ENCODE data around the gene CSMD2.

DNA sequence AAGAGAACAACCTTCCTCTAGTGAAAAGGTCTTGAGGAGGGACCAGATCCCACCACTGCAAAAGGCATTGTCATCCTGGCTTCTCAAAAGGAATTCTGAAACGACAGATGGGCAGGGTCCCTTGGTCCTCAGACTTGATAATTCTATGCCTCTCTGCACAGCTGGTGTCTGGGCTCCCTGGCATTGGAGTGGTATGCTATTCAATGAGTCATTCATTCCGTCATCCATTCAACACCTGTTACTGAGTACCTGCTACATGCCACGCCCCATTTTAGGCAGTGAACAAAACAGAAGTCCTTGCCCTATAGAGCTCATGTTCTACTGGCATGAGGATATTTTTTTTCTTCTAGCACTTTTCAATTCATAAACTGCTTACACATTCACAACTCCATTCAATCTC is 347.0 kb downstream of the CSMD2 start:
- TF ChIP-seq, protein P1, sequence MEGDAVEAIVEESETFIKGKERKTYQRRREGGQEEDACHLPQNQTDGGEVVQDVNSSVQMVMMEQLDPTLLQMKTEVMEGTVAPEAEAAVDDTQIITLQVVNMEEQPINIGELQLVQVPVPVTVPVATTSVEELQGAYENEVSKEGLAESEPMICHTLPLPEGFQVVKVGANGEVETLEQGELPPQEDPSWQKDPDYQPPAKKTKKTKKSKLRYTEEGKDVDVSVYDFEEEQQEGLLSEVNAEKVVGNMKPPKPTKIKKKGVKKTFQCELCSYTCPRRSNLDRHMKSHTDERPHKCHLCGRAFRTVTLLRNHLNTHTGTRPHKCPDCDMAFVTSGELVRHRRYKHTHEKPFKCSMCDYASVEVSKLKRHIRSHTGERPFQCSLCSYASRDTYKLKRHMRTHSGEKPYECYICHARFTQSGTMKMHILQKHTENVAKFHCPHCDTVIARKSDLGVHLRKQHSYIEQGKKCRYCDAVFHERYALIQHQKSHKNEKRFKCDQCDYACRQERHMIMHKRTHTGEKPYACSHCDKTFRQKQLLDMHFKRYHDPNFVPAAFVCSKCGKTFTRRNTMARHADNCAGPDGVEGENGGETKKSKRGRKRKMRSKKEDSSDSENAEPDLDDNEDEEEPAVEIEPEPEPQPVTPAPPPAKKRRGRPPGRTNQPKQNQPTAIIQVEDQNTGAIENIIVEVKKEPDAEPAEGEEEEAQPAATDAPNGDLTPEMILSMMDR (IDR thresholded peaks at IDR 0.05; ENCODE audit: control extremely low read depth in 1 of 3, insufficient read depth in 1 of 3, low read depth in 1 of 3, low read length in 3 of 3): no peak
- no peak for TF ChIP-seq TCF12 (IDR thresholded peaks at IDR 0.05; ENCODE audit: low read depth, low read length)
- no peak for TF ChIP-seq EZH2 (IDR thresholded peaks at IDR 0.05; ENCODE audit: low read depth, low read length, severe bottlenecking)
- TF ChIP-seq POLR2A (IDR thresholded peaks at IDR 0.05; ENCODE audit: control extremely low read depth in 1 of 2, low read depth in 2 of 2, low read length in 2 of 2): no peak
- TF ChIP-seq FOSL1 (IDR thresholded peaks at IDR 0.05; ENCODE audit: insufficient read depth, low read depth, low read length): no peak
- TF ChIP-seq CREB1 (IDR thresholded peaks at IDR 0.05): no peak
- TF ChIP-seq CEBPB (IDR thresholded peaks at IDR 0.05; ENCODE audit: low read depth, low read length): no peak
- no peak for TF ChIP-seq POLR2AphosphoS5 (IDR thresholded peaks at IDR 0.05; ENCODE audit: low read depth, low read length)
- TF ChIP-seq EP300 (IDR thresholded peaks at IDR 0.05; ENCODE audit: borderline replicate concordance in 1 of 2, low read depth in 2 of 2, low read length in 2 of 2): no peak
- TF ChIP-seq TBP (IDR thresholded peaks at IDR 0.05; ENCODE audit: low read depth, low read length): no peak
- TF ChIP-seq CHD1 (IDR thresholded peaks at IDR 0.05; ENCODE audit: low read depth, low read length): no peak
- no peak for TF ChIP-seq EGR1 (IDR thresholded peaks at IDR 0.05; ENCODE audit: borderline replicate concordance, low read depth, low read length)
- no peak for TF ChIP-seq RAD21 (IDR thresholded peaks at IDR 0.05 in 1 of 2, conservative IDR thresholded peaks at IDR 0.05 in 1 of 2; ENCODE audit: low read depth in 2 of 2, low read length in 2 of 2)
- no peak for TF ChIP-seq NRF1 (IDR thresholded peaks at IDR 0.05; ENCODE audit: low read depth, low read length)
